ENCODE data around the gene ADCY2.

Gene ADCY2

DNA sequence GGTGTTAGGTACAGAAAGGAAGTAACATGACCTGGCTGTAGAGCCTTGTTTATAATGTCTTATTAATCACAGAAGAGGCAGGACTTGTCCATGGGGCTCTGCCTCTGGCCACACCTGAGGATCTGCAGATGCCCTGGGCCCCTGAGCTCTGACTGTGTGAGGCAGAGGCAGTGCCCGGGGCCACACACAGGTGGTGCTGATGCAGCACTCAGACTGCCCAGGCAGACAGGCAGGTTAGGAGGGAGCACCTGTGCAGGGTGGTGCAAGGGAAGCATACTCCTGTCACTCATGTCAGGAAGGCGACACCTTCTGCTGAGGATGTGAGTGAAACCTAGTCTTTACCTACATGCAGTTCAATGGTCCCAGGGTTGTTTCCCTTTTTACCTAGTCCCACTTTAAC is 366.3 kb downstream of the ADCY2 start:
- TF ChIP-seq, protein P1, sequence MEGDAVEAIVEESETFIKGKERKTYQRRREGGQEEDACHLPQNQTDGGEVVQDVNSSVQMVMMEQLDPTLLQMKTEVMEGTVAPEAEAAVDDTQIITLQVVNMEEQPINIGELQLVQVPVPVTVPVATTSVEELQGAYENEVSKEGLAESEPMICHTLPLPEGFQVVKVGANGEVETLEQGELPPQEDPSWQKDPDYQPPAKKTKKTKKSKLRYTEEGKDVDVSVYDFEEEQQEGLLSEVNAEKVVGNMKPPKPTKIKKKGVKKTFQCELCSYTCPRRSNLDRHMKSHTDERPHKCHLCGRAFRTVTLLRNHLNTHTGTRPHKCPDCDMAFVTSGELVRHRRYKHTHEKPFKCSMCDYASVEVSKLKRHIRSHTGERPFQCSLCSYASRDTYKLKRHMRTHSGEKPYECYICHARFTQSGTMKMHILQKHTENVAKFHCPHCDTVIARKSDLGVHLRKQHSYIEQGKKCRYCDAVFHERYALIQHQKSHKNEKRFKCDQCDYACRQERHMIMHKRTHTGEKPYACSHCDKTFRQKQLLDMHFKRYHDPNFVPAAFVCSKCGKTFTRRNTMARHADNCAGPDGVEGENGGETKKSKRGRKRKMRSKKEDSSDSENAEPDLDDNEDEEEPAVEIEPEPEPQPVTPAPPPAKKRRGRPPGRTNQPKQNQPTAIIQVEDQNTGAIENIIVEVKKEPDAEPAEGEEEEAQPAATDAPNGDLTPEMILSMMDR (IDR thresholded peaks at IDR 0.05; ENCODE audit: low read depth, low read length, missing control alignments) = no peak
- DNase-seq (ENCODE audit: extremely low read depth, low read depth) = no peak
- H3K4me3 ChIP-seq (replicated peaks; ENCODE audit: low read depth, low read length) = no peak overlapping the region

DNA sequence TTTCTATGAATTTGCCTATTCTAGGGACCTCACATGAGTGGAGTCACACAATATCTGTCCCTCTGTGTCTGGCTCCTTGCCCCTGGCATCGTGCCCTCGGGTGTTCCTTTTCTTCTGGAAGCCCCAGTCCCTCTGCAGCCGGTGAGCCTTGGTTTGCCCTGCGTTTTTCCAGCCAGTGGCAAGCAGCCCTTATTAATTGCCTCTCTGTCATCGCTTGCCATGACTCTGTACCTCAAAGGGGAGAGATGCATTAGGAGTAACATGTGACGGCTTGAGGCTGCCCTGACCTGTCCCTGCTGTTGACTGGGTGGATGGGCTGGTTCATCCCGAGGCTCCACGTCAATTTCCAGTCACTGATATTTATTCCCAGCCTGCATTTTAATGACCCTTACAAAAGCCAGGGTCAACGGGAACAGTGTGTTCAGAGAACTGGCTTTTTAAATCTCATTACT is 367.7 kb downstream of the ADCY2 start:
- H3K4me3 ChIP-seq (replicated peaks; ENCODE audit: low read depth, low read length) = no peak overlapping the region
- TF ChIP-seq, protein P1 (IDR thresholded peaks at IDR 0.05; ENCODE audit: low read depth, low read length, missing control alignments) = no peak
- no peak for DNase-seq (ENCODE audit: extremely low read depth, low read depth)

DNA sequence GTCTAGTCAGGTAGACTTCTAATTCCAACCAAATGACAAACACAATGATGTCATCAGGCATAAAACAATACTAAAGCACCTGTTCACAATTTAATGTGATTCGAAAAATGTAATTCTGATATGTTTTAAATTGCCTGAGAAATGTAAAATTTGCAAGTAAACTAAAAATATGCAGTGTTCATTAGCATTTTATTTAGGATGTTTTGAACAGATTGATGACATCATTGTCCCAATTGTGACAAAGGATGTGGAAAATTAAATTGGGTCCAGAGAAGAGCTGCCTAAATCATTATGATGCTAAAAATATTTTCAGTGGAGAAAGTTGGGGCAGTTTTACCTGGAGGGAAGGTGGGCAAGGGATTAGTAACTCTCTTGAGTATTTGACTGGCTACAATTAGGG is 368.5 kb downstream of the ADCY2 start:
- TF ChIP-seq, protein P1 (IDR thresholded peaks at IDR 0.05; ENCODE audit: low read depth, low read length, missing control alignments) = no peak
- no peak for DNase-seq (ENCODE audit: extremely low read depth, low read depth)
- H3K4me3 ChIP-seq (replicated peaks; ENCODE audit: low read depth, low read length) = no peak overlapping the region

DNA sequence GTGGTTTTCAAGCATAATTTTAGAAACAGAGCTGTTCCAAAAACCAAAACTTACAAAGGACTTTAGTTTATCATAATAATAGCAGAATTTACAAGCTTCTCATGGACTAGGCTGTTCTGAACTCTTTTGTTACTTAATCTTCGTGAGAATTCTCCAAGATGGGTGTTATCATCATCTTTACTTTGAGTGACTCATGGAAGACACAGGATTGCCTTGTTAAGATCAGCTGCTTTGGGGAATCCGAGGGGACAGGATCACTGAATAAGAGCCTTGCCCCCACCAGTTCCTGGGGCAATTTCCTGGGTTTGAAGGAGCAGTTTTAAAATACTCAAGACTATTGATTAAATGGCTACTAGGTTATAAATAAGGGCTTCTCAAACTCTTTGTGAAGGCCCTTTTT is 374.5 kb downstream of the ADCY2 start:
- no peak for DNase-seq (ENCODE audit: extremely low read depth, low read depth)
- no peak overlapping the region for H3K4me3 ChIP-seq (replicated peaks; ENCODE audit: low read depth, low read length)
- TF ChIP-seq, protein P1 (IDR thresholded peaks at IDR 0.05; ENCODE audit: low read depth, low read length, missing control alignments) = no peak

DNA sequence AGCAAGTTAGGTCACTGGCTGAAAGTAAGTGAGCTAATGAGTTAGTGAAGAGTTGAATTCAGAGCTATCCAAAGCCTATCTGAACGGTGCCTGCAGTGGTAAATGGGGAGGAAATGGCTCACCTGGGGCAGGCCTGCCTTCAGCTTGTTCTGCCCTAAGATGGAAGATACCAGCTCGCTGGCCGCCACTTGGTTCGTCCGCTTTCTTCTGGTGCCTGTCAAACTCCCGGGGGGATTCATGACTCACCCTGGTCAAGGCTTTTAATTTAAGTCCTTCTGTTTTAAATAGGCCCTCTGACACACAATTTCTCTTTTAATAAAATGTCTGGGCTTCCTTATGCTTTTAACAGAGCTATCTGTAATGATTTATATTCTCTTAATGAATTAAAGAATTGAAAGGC is 376.2 kb downstream of the ADCY2 start:
- DNase-seq (ENCODE audit: extremely low read depth, low read depth) = no peak
- TF ChIP-seq, protein P1 (IDR thresholded peaks at IDR 0.05; ENCODE audit: low read depth, low read length, missing control alignments) = no peak
- no peak overlapping the region for H3K4me3 ChIP-seq (replicated peaks; ENCODE audit: low read depth, low read length)

DNA sequence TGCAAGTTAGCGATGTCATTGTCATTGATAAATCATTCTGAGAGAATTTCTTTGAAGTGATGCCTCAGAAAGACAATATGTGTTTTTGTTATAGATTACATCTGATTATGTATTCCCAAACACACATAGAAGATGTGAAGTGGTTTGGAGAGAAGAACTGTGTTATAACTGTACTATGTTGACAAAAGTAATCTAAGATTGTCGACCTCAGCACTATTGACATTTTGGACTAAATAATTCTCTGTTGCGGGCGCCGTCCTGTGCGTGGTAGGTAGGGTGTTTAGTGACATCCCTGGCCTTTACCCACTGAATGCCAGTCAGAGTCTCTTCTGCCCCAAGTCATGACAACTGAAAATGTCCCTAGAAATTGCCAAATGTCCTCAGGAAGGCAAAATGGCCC is 377.2 kb downstream of the ADCY2 start:
- TF ChIP-seq, protein P1 (IDR thresholded peaks at IDR 0.05; ENCODE audit: low read depth, low read length, missing control alignments) = no peak
- DNase-seq (ENCODE audit: extremely low read depth, low read depth) = no peak
- no peak overlapping the region for H3K4me3 ChIP-seq (replicated peaks; ENCODE audit: low read depth, low read length)

DNA sequence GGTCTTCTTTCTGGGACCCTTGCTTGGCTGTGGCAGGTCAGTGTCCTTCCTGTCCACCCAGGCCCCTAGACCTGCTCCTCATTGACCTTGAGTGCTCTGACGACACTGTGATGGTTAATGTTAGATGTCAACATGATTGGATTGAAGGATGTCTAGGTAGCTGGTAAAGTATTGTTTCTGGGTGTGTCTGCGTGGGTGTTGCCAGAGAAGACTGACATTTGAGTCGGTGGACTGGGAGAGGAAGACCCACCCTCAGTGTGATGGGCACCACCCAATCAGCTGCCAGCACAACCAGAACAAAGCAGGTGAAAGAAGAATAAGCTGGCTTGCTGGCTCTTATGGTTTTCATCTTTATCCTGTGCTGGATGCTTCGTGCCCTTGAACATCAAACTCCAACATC is 380.5 kb downstream of the ADCY2 start:
- H3K4me3 ChIP-seq (replicated peaks; ENCODE audit: low read depth, low read length) = no peak overlapping the region
- no peak for DNase-seq (ENCODE audit: extremely low read depth, low read depth)
- TF ChIP-seq, protein P1 (IDR thresholded peaks at IDR 0.05; ENCODE audit: low read depth, low read length, missing control alignments) = no peak
